NCI-H345 (cell line): ENCODE results near the gene IMP3.
A peak's percentile ranks its signal among the peaks of the same experiment; 100 is the strongest.
"Not testable (repeated sequence)": the region's sequence is repeated elsewhere in the genome, so short reads cannot be mapped to it uniquely, and the experiment has no call there.

Source experiments
- DNase-seq: peaks from one replicate; lab custom pipeline; 2025; lab: John Stamatoyannopoulos, UW

The IMP3 gene, protein sequence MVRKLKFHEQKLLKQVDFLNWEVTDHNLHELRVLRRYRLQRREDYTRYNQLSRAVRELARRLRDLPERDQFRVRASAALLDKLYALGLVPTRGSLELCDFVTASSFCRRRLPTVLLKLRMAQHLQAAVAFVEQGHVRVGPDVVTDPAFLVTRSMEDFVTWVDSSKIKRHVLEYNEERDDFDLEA

GRCh38 chr15:75639709-75640482, at the start of gene IMP3:
TSS of gene IMP3 (minus strand) at chr15:75640224. CDS start at chr15:75640168, 56 bp downstream.
- DNase-seq, result peak; percentile 96

- not testable (repeated sequence) for DNase-seq
Observed at GRCh38 chr15:75689429-75689828, 49.4 kb upstream of the IMP3 start.

- DNase-seq, result no peak
Observed at GRCh38 chr15:75688831-75689230, 48.8 kb upstream of the IMP3 start.

DNA sequence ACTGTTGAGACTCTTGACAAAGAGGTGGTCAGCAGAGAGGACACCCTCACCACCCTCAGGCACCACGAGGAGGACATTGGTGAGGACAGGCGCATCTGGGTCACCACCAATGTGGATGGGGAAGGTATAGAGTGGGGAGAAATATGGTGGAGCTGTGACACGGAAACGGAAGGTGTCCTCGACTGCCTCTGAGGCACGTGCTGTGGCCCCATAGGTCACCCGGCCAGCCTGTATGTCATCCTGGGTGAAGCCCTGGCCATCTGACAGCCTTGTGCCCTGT, 48.2 kb upstream of the IMP3 start:
- DNase-seq, result no peak

GRCh38 chr15:75687486-75688277, 47.7 kb upstream of the IMP3 start:
- no peak for DNase-seq

GRCh38 chr15:75686212-75686642, 46.2 kb upstream of the IMP3 start:
- peak; percentile 29 for DNase-seq

GRCh38 chr15:75685195-75685594, 45.2 kb upstream of the IMP3 start:
- no peak for DNase-seq

DNA sequence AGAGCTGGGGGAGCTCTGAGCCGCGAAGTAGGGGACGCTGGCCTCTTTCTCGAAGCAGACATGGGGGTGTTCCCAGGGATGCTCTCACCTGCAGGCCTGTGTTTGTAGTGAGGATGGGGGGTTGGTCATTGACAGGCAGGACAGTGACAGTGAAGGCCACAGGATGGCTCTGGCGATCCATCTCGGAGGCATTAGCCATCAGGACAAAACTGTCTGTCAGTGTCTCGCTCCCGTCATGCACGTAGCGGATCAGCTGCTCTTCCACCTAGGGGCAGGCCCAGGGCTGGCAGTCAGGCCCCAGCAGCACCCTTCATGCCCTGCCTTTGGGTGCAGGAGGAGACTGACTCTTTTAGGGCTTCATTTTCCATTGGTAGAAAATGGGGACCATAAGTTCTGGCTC, 44.6 kb upstream of the IMP3 start:
- DNase-seq, result no peak

- DNase-seq, result peak; percentile 33
Observed at GRCh38 chr15:75683646-75684312, 43.8 kb upstream of the IMP3 start.

DNA sequence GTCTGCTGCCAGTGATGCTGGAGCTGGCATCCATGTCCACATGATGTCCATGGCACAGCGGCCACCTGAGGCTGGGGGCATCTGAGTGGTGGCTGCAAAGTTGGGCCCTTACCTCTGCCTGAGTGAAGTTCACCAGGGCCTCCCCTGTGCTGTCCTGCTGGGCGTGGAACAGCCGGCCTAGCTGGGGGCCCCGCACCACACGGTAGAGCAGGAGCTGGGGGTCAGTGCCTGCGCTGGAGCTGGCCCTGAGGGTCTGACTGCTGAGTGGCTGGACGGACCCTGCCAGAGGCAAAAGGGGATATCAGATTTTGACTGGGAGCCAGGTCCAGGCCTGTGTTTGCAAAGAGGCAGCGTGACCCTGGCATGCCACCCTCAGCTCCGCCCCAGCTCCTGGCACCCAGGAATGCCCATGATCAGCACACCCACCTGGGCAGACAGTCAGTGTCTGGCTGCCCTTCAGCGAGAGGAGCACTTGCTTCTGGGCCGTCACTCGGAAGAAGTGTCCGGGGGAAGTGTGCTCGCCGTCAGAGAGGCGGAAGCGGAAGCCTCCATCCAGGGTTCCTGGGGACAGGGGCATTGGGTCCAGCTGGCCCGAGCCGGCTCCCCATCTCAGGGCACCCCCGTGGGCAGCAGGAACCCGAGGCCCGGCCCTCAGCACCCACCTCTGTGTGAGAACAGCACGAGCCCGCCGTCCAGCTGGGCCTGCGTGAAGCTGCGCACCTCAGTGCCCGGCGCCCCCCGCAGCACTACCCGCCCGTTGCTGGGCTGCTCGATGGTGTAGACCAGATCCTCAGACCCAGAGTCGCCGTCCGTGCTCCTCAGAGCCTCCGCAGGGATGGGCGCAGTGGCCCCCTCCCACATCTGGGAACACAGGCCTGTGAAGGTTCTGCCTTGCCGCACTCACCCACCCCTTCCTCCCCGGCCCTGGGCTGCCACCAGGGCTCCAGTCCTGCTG, 42.4 kb upstream of the IMP3 start:
- DNase-seq, result no peak

DNA sequence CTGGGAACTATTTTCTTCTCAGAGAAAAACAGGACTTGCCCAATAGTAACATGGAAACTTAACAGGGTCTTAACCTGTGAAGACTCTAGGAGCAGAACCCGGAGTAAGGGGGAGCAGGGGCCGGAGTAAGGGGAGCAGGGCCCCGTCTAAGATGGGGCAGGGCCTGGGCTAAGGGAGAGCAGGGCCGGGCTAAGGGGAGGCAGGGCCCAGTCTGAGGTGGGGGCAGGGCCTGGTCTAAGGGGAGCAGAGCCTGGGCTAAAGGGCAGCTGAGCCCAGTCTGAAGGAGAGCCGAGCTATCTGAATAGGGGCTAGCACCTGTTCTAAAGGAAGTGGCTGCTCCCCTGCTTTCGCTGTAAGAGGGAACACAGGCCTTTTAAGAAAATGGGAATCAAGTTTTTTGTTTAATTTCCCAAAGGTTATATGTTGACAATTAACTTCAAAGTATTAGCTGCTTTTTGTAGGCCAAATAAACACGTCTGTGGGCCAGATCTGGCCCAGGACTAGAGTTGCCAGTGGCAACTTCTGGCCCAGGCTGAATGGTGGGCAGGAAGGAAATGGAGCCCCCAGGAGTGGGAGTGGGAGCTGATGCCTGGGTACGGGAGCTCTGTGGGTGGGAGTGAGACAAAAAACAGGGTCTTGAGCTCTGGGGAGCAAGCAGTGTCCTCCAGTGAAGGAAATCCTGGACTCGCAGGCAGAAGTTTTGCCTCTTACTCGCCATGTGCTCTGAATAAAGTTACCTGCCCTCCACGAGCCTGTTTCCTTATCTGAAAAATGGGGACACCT, 40.2 kb upstream of the IMP3 start:
- DNase-seq, result no peak

DNA sequence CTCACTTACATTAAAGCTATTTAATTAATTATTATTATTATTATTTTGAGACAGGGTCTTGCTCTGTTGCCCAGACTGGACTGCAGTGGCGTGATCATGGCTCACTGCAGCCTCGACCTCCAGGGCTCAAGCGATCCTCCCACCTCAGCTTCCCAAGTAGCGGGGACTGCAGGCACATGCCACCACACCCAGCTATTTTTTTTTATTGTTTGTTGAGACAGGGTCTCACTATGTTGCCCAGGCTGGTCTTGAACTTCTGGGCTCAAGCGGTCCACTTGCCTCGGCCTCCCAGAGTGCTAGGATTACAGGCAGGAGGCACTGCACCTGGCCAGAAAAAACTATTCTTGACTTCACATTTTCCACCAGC, 38.3 kb upstream of the IMP3 start:
- DNase-seq, result not testable (repeated sequence)

DNA sequence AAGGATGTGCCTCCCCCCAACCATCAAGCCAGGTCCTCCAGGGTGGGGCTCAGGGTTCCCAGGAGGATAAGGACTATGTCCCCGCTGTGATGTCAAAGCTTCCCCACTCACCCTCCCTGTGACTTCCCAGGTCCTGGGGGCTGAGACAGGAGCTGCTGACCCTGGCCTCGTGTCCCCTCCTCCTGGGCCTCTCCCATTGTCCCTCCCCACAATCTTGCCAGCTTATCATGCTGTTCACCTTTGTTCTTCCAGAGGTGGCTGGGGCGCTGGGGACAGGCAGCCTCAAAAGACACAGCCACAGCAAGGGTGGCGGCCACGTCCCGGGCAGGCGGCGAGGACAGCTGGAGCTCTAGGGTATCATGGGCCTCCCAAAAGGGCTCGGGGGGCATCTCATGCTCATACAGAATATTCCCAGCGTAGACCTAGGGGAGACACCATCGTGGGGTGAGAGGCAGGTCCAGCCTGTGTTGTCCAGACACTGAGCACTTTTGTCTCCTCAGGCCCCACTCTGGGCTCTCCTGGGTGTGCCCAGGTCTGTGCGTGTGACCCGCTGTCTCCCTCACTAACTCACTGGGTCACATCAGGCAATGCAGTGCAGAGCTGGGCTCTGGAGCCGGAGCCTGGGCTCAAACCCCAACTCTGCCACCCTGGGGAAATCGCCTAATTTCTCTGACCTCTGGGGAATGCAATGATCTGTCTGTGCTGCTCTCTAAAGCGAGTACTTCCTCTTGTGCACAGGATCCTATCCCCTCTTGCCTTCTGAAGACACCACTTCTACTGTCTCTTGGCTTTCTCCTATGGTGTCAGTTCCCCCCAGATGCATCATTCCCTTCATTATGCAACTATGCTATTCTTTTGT, 37.7 kb upstream of the IMP3 start:
- DNase-seq, result no peak

- no peak for DNase-seq
Observed at GRCh38 chr15:75676688-75677464, 36.9 kb upstream of the IMP3 start.

- DNase-seq, result no peak
Observed at GRCh38 chr15:75675579-75676404, 35.8 kb upstream of the IMP3 start.

DNA sequence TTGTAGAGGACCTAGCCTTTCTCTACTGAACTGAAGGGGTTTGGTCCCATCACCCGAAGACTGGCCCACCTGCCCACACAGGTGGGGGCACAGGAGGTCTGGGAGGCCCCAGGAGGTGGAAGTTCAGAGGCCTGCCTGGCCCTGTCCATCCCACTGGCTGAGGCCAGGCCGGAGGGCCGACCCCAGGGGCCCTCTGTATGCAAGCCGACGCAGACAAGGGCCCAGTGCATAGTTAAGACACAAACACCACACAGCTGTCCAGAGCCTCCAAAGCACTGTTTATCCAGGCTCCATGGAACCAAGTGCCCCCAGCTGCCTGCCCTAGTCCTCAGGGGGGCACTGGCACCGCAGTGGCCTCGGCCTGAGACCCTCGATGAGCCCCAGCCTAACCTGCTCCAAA, 34.3 kb upstream of the IMP3 start:
- DNase-seq, result no peak

DNA sequence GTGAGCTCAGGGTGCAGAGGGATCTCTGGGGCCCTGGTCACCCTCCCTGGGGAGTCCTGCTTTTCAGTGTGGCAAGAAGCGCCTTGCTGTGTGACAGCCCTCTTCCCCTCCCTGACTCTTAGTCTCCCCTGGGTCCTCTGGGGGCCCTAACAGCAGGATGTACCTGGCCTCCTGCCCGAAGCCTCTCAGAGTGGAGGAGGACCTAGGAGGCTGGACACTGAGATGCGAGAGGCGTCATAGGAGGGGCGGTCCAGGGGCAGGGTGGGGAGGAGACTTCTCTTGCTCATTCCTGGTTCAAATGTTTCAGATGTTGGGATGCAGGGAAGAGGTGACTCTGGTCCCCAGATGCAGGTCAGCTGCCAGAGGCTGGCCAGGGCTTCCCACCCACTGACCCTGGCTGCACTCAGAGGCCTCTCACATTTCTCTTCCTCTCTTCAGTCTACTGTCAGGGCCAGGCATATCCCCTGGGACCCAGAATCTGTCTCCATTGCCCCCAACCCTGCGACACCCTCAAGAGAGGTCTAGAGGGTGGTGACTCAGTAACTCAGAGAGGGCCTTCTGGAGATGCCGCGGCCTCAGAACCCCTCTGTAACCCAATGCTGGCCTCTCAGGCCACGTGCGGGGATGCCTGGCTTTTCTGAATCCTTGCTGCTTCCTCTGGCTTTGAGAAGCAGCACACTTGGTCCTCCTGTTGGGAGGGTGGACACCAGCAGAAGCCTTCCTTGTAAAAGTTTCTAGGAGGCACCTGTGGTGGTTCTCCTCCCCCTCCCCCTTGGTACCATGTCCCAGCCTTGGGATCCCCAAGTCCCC, 33.6 kb upstream of the IMP3 start:
- no peak for DNase-seq
